Esophagus squamous epithelium (tissue), 5 donors: Measurements from ENCODE around the gene WWC1. TPM values are rescaled to one million over a fixed set of nuclear protein-coding genes. Genes with fewer than 3 reads are reported as not detected.

Experiments used
- DNase-seq: peaks from one replicate; lab custom pipeline; 2025; lab: John Stamatoyannopoulos, UW
- H3K27ac ChIP-seq, 4 donors: fragments of 200-600 bp; sonication (generic); one replicate each; pipeline ENCODE4 v1.5.1; 2016 to 2019; ENCODE audit warnings: mild to moderate bottlenecking in 1 of 4
- H3K27me3 ChIP-seq, 4 donors: fragments of 200-600 bp; sonication (generic); 1 replicate in 3 of 4; 2 replicates in 1 of 4; pipeline versions ENCODE4 v1.5.1 to v1.6.0; 2017 to 2021; ENCODE audit warnings: antibody characterized with exemption in 1 of 4
- H3K36me3 ChIP-seq, 3 donors: fragments of 200-600 bp; sonication (generic); one replicate each; pipeline ENCODE4 v1.5.1; 2016 to 2019
- H3K4me1 ChIP-seq, 3 donors: fragments of 200-600 bp; sonication (generic); one replicate each; pipeline ENCODE4 v1.5.1; 2017 to 2019
- H3K4me3 ChIP-seq, 4 donors: fragments of 200-600 bp; sonication (generic); 1 replicate in 3 of 4; 2 replicates in 1 of 4; pipeline ENCODE4 v1.5.1; 2016 to 2019; ENCODE audit warnings: mild to moderate bottlenecking in 2 of 4, moderate library complexity in 1 of 4
- H3K9me3 ChIP-seq, 3 donors: fragments of 200-600 bp; sonication (generic); one replicate each; pipeline ENCODE4 v1.5.1; 2016 to 2019
- POLR2A ChIP-seq, 4 donors: fragments of 450-650 bp; IDR thresholded peaks; one replicate each; pipeline ENCODE4 v1.6.1; 2017; ENCODE audit warnings: antibody characterized with exemption in 4 of 4, mild to moderate bottlenecking in 4 of 4, moderate library complexity in 3 of 4
- WGBS, 2 donors: methylation state at CpG; one replicate each; pipeline ENCODE4 v1.1.5; 2018; 5-methylcytosine and 5-hydroxymethylcytosine counted together
- intact Hi-C: fragments of 100-400 bp; cut with DNase I; formaldehyde crosslinking; loops from one replicate; pipeline ENCODE4 v1.15.0; 2022
- total RNA-seq, 4 donors: library from RNA; depleted of rRNA; stranded (reverse); fragments of >200 nt; gene quantifications; one replicate each; pipeline ENCODE4 v1.1.0, GENCODE V29; 2016
- TF ChIP-seq, protein P1 (sequence below), 6 experiments: fragments of 450-650 bp in 4 of 6; fragments of 200-600 bp in 2 of 6; sonication (generic) in 2 of 6; IDR thresholded peaks; one replicate each; pipeline ENCODE4 v1.5.1; 2016 to 2019; ENCODE audit warnings: antibody characterized with exemption in 6 of 6, mild to moderate bottlenecking in 4 of 6, moderate library complexity in 4 of 6
- donor health status: DM: yes; HTN: yes; CAD: no.

The WWC1 gene
- total RNA-seq, 4 donors from 2014 or later, result 14.4 to 25.0 (median 16.1) TPM

DNA sequence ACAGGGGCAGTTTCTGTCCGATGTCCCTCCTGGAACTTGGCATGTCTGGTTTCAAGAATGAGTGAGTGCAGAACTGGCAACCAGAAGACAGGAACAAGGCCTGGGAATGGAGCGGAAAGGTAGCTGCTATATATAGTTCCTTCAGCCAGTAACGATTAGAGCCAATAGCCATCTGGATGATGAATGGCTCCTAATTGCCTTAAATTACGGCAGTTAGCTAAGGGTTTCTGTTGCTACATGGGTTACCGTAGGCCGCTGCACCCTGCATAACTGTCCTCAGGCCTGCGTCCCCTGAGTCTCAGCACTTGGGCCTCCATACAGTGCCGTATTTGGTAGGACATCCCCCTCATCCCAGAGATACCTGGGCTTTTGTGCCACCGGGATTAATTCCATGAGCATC lies 29.4 kb downstream of the WWC1 start:
- Histone ChIP-seq H3K27ac (no peak overlapping the region), H3K36me3 (no peaks in the 10 kb centered on the region), H3K9me3 (no peaks in the 10 kb centered on the region), H3K4me1 (peaks cover 3 to 42% (median 7%) of the 10 kb centered on the region in 3 donors), H3K27me3 (no peaks in the 10 kb centered on the region), H3K4me3 (no peak overlapping the region)
- DNase-seq, result no peak
- intact Hi-C loops, result no loop called here
- TF ChIP-seq, protein P1, sequence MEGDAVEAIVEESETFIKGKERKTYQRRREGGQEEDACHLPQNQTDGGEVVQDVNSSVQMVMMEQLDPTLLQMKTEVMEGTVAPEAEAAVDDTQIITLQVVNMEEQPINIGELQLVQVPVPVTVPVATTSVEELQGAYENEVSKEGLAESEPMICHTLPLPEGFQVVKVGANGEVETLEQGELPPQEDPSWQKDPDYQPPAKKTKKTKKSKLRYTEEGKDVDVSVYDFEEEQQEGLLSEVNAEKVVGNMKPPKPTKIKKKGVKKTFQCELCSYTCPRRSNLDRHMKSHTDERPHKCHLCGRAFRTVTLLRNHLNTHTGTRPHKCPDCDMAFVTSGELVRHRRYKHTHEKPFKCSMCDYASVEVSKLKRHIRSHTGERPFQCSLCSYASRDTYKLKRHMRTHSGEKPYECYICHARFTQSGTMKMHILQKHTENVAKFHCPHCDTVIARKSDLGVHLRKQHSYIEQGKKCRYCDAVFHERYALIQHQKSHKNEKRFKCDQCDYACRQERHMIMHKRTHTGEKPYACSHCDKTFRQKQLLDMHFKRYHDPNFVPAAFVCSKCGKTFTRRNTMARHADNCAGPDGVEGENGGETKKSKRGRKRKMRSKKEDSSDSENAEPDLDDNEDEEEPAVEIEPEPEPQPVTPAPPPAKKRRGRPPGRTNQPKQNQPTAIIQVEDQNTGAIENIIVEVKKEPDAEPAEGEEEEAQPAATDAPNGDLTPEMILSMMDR (IDR thresholded peaks at IDR 0.05), result no peak
- TF ChIP-seq POLR2A (IDR thresholded peaks at IDR 0.05), result no peak
- WGBS, 2 donors, result 86 to 92% methylated on average over 9 of the region's 9 CpGs

DNA sequence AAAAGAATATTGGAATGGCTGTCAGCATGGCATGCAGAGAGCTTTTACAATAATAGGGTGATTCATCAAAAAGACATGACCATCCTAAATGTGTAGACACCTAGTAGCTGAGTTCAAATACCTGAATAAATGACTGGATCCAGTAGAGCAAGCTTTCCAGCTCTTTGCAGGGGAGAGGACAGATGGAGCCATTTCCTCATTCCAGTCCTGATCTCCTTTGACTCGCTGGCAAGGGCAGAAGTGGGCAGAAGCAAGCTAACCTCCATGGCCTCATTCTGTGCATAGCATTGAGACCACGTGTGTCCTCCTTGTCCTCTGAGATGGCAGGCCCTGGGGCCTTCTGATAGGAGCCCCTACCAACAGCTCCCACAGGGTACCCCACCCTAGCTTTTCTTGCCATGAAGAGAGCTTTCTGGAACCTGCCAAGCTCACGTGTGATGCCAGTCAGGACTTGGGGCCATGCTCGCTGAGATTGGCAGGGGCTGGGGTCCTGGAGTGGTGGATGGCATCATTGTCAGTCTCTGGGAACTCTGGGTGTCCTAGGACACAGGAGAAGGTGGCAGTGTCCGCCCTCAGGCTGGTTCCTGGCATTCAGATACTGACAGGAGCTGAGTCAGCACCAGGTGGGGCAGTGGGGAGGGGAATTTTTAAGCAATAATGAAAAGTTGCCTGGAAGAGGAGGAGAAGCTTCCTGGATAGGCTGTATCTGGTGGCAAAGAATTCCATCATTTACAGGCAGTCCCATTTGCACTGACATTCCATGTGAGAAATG lies 33.6 kb downstream of the WWC1 start:
- H3K27ac ChIP-seq, result peak overlapping the region; percentile 74 to 89 (median 83)

DNA sequence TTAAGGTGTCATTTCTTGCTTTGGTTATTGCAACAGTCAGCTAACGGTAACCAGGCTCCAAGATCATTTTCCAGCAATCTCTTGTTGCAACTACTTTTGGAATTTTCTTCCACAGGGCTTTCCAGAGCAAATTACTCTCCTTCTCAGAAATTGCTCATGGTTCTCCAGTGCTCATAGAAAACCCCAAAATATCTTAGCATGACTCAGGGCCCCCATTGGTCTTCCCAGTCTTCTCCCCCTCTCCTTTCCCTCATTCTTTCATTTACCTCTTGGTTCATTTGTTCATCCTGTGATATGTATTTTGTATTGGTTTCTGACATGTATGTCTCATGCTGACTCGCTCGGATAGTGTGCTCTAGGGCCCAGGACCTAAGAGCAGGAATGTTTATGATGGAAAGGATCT lies 35.6 kb downstream of the WWC1 start:
- Histone ChIP-seq H3K36me3 (no peaks in the 10 kb centered on the region), H3K4me3 (no peak overlapping the region), H3K4me1 (peaks cover 3 to 51% (median 5%) of the 10 kb centered on the region in 3 donors), H3K27ac (peak overlapping the region in 1 of 4 donors; percentile 6), H3K9me3 (no peaks in the 10 kb centered on the region), H3K27me3 (peaks cover 0 to 3% (median 0%) of the 10 kb centered on the region in 4 donors)
- DNase-seq, result no peak
- intact Hi-C loops, result no loop called here
- TF ChIP-seq POLR2A (IDR thresholded peaks at IDR 0.05), result no peak
- TF ChIP-seq, protein P1 (IDR thresholded peaks at IDR 0.05), result no peak
- 63 to 93% methylated on average over 3 of the region's 3 CpGs for WGBS, 2 donors

More for the DNA sequence above, 33.6 kb downstream of the WWC1 start:
- no peaks in the 10 kb centered on the region for H3K9me3 ChIP-seq
- TF ChIP-seq, protein P1 (IDR thresholded peaks at IDR 0.05), result no peak
- TF ChIP-seq POLR2A (IDR thresholded peaks at IDR 0.05), result no peak
- 18 to 46% methylated on average over 3 to 5 of the region's 5 CpGs for WGBS, 2 donors
- no peak for DNase-seq
- no peak overlapping the region for H3K4me3 ChIP-seq
- peaks cover 3 to 51% (median 5%) of the 10 kb centered on the region in 3 donors for H3K4me1 ChIP-seq
- intact Hi-C loops, result no loop called here
- no peaks in the 10 kb centered on the region for H3K36me3 ChIP-seq
- H3K27me3 ChIP-seq, result no peaks in the 10 kb centered on the region

DNA sequence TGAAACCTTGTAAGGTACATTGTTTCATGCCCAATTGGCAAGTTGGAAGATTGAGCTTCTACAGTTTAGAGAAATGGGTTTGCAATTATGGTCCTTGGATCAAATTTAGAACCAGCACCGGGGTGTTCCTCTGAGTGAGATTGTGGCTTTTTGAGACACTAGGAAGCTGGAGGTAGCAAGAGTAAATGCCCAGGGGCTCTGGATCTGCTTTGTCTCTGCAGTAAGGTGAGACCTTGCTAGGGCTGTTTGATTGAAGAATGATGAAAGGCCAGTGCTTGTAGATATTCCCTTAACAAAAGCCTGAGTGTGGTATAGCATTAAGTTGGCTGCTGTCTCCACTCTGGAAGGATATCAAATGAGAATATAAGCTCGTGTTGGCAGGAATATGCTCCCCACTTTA lies 36.0 kb downstream of the WWC1 start:
- DNase-seq, result no peak
- no peak overlapping the region for H3K4me3 ChIP-seq
- H3K27me3 ChIP-seq, result peaks cover 0 to 3% (median 0%) of the 10 kb centered on the region in 4 donors
- H3K36me3 ChIP-seq, result no peaks in the 10 kb centered on the region
- 54 to 65% methylated on average over 2 of the region's 2 CpGs for WGBS, 2 donors
- no peak overlapping the region for H3K27ac ChIP-seq
- H3K4me1 ChIP-seq, result peaks cover 3 to 51% (median 5%) of the 10 kb centered on the region in 3 donors
- no peaks in the 10 kb centered on the region for H3K9me3 ChIP-seq
- intact Hi-C loops, result no loop called here
- no peak for TF ChIP-seq POLR2A (IDR thresholded peaks at IDR 0.05)
- TF ChIP-seq, protein P1 (IDR thresholded peaks at IDR 0.05), result no peak

DNA sequence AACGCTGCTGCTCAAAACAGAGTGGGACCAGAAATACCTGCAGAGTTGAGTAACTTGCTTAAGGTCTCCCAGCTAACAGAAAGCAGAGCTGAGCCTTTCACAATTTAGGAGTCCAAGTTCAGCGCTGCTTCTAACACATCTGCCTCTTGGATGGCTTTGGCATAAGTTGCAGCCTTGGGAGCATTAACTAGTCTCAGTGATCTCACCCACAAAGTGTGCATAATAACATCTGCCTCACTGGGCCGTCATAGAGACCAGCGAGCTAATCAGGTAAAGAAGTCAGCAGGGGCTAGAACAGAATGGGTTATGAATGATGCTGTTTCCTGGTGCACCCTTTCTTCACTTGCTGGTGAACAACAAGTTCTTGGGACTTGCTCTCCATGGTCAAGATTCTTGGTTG lies 36.5 kb downstream of the WWC1 start:
- Histone ChIP-seq H3K4me1 (peaks cover 3 to 51% (median 5%) of the 10 kb centered on the region in 3 donors), H3K27ac (no peak overlapping the region), H3K9me3 (no peaks in the 10 kb centered on the region), H3K27me3 (peaks cover 0 to 3% (median 0%) of the 10 kb centered on the region in 4 donors), H3K36me3 (no peaks in the 10 kb centered on the region), H3K4me3 (no peak overlapping the region)
- intact Hi-C loops, result no loop called here
- 87% methylated on average over 4 of the region's 4 CpGs for WGBS, 2 donors
- TF ChIP-seq POLR2A (IDR thresholded peaks at IDR 0.05), result no peak
- TF ChIP-seq, protein P1 (IDR thresholded peaks at IDR 0.05), result no peak
- DNase-seq, result no peak
